GM19324 (cell line): ENCODE measurements around the gene SYNGR4.
"Not testable (repeated sequence)": the region's sequence is repeated elsewhere in the genome, so short reads cannot be mapped to it uniquely, and the experiment has no call there.

Experiments
- ATAC-seq: cut with Tn5 transposase; IDR thresholded peaks from one replicate; pipeline ENCODE4 v1.9.1; 2021; ENCODE audit warnings: mild to moderate bottlenecking, moderate library complexity; ENCODE audit not compliant: unreplicated experiment, low FRiP score

The SYNGR4 gene, protein sequence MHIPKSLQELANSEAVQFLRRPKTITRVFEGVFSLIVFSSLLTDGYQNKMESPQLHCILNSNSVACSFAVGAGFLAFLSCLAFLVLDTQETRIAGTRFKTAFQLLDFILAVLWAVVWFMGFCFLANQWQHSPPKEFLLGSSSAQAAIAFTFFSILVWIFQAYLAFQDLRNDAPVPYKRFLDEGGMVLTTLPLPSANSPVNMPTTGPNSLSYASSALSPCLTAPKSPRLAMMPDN

DNA sequence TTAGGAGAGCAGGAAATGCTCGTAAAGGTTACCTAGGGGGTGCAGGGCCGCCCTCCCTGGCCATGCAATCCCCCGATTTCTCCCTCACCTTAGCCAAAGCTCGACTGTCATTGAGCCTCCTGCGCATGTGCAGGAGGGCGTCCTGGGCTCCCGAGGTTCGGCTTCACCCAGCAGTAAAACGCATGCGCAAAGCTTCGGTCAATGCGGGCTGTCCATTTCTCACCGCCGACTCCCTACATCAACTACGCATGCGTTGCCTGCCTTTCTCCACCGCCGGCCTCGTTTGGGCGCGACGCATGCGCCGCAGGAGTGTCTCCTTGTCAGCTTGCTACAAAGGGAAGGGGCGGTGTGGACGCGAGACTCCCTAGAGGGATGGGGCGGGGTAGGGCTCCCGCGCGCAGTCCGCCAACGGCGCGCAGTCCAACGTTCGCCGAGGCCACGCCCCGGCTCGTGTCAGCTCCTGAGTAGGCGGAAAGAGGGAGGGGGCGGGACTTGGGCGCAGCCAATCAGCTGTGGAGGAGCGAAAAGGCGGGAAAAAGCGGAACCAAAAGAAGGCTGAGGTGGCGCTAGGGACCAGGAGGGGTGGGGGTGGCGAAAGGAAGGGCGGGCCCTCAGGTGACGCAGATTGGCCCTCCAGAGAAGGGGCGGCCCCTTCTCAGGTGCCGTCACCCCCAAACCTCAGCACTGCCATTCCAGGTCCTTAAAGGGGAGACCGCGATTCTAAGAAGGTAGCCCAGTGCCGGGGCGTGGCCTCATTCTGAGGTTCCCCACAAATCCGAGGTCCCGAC, at the start of gene SYNGR4, which contains the start of gene TMEM143:
SYNGR4 (plus strand) TSS at position 558 of the 788 bp plus-strand sequence. CDS start 1,476 bp downstream, outside the sequence.
TMEM143 (minus strand) TSS at position 131 of the 788 bp plus-strand sequence; CDS start at position 111, 20 bp downstream.
- ATAC-seq: peak; percentile 86

DNA sequence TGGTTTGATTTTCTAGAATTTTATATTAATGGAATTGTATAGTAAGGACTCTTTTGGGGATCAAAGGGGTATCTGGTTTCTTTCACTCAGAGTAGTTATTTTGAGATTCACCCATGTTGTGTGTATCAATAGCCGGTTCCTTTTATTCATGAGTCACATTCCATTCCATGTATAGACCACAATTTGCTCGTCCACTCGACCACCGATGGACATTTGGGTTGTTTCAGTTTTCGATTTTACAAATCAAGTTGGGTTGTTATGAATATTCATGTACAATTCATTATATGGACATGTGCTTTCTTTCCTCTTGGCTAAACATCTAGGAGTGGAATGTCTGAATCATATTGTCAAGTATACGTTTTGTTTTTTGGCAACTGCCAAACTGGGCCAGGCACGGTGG, 48.5 kb upstream of the SYNGR4 start:
- no peak for ATAC-seq

DNA sequence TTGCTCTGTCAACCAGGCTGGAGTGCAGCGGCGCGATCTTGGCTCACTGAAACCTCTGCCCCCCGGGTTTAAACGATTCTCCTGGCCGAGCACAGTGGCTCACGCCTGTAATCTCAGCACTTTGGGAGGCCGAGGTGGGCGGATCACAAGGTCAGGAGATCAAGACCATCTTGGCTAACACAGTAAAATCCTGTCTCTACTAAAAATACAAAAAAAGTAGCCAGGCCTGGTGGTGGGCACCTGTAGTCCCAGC, 46.5 kb upstream of the SYNGR4 start:
- ATAC-seq: not testable (repeated sequence)

DNA sequence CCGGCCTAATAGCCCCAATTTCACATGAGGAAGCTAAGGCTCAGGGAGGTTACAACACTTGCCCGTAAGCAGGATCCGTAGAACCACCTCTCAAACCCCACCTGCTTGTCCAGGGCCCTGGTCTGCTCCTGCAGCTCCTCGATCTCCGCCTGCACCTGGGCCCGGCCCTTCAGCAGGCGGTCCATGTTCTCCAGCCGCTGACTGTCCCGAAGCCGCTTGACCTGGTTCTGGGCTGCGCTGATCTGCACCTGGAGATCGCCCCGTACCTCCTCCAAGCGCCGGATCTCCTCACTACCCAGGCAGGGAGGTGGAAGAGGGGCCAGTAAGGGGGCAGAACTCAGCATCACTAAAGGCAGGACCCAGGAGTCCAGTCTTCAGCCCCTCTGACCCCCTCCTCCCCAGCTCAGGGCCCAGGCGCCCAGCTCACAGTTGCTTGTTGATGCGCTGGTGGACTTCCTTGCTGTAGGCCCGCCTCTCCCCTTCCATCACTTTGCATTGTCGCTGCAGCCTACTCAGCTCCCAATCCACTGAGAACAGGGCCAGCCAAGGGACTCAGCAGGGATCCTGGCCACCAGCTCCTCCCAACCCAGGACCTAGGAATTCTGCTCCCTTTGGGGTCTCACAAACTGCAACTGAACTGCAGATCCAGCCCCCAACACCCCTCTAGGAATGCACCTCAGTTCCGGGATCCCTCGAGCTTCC, 45.7 kb upstream of the SYNGR4 start:
- no peak for ATAC-seq

DNA sequence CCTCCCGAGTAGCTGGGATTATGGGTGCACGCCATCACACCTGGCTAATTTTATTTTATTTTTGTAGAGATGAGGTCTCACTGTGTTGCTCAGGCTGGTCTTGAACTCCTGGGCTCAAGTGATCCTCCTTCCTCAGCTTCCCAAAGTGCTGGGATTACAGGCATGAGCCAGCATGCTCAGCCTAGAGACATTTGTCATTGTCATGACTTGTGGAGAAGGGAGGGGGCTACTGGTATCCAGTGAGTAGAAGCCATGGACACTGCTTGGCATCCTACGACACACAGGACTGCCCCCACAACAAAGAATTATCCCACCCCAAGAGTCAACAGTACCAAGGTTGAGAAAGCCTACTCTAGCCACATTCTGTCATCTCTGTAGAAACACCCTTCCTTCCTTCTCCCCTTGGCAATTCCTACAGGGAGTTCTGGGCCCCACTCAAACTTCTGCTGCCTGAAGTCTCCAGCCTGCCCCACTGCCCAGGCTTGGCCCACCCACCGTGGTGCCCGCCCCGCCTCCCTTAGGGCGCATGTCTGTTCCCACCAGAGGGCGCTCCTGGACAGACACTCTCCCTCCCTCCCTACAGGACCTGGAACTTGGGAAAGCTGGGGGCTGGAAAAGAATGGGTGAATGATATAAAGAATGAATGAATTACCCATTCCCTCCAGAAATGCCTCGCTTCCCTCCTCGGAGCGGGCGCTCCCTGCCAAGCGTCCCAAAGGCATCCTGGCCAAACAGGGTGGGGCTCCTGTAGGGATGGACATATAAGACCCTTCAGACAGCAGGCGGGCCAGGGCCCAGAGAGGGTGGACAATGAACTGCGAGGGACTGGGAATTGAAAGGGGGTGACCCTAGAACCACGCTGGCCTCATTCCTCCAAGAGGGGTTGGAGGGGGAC, 44.3 kb upstream of the SYNGR4 start:
- ATAC-seq: no peak

DNA sequence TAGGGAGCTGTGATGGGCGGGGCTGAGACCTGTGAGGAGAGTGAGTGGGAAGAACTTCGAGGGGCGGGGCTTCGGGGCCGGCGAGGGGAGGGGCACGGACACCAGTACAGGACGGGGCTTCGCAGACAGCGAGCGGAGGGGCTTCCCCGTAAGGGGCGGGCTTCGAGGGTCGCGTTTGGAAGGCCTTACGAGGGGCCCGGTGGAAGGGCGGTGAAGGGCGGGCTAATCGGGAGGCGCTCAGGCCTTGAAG, 42.9 kb upstream of the SYNGR4 start:
- peak; percentile 31 for ATAC-seq

DNA sequence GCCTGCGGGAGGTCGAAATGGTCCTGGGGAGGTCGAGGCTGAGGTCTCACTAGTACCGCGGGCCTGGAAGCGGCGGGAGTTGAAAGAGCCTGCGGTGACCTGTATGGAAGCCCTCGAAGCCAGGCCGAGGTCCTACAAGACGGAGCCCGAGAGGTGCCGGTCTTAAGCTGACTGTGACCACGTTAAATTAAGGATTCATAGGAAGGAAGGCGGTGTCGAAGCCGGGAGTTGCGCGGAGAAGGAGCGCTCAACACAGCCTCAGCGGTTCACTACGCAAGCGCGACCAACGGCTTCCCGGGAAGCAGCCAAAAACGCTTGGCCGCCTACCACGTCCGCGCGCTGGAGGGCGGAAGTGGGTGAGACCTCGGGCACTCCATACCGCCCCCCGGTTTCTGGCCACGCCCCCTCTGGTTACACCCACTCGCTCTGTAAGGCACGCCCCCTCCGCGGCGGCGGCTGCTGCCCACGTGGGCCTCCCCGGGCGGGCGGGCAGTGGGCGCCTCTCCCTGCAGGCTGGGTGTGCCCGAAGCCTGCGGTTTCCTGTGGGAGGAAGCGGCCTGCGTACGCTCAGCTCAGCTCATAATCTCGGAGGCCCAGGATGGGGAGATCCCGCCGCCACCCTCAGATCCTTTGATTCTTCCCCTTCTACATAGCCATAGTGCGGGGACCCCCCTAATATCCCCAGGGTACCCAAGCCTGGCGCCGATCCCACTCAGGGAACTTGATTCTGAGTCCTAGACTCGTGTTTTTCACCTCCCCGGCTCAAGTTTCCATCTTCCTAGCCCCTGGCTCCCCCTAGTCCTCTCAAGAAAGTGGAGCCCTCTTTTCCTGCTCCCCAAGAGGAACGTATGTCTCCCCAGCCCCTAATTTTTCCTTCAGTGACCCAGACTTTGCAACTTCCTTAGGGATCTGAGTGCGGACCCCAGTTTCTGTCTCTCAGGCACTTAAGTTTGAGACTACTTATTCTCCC, 42.3 kb upstream of the SYNGR4 start:
- peak; percentile 78 for ATAC-seq

DNA sequence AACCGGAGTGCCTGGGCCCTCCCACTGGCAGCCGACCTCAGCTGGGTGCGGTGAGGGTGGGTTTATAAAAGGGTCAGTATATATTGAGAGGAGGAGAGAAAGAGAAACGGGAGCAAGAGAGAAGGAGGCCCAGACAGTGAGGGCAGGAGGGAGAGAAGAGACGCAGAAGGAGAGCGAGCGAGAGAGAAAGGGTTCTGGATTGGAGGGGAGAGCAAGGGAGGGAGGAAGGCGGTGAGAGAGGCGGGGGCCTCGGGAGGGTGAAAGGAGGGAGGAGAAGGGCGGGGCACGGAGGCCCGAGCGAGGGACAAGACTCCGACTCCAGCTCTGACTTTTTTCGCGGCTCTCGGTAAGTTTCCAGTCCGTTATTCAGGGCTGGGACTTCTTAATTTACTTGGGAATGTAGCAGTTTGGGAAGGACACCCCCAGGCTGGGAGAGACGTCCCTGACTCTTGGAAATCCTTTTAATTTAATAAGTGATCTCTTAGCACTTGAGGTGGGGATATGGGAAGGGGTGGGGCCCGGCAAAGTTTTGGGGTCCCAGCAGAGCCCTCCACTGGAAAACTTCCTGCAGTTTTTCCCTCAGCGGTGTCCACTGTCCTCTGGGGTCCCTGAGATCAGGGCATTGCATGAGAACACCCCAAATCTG, 38.8 kb upstream of the SYNGR4 start, which contains the start of gene EMP3:
EMP3 (plus strand) TSS at position 288 of the 646 bp plus-strand sequence. CDS start 1,293 bp downstream, outside the sequence.
- no peak for ATAC-seq

DNA sequence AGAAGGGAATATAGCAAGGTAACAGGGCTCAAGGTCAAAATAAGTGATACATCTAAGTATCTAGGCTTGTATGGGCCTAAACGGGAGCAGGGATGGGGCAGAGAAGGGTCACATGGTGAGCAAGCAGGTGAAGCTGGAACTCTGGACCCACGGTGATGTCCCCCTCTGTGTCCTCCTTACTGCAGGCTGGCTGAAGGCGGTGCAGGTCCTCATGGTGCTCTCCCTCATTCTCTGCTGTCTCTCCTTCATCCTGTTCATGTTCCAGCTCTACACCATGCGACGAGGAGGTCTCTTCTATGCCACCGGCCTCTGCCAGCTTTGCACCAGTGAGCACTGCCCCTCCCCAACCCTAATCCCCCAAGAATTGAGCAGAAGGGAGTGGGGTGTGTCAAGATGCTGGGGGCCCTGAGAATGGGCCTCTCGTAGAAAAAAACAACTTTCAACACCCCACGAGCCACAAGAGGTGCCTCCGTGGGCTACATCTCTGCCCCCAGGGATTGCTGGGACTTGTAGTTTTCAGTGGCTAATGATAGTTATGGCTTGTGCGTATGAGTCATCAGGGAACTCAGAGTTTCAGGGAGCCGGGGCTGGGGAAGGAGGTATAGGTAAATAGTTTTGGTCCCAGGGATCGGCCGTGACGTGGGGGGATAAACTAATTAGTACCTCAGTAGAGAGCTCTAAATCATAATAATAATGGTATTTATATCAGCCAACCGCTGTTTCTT, 34.8 kb upstream of the SYNGR4 start:
- ATAC-seq: no peak

DNA sequence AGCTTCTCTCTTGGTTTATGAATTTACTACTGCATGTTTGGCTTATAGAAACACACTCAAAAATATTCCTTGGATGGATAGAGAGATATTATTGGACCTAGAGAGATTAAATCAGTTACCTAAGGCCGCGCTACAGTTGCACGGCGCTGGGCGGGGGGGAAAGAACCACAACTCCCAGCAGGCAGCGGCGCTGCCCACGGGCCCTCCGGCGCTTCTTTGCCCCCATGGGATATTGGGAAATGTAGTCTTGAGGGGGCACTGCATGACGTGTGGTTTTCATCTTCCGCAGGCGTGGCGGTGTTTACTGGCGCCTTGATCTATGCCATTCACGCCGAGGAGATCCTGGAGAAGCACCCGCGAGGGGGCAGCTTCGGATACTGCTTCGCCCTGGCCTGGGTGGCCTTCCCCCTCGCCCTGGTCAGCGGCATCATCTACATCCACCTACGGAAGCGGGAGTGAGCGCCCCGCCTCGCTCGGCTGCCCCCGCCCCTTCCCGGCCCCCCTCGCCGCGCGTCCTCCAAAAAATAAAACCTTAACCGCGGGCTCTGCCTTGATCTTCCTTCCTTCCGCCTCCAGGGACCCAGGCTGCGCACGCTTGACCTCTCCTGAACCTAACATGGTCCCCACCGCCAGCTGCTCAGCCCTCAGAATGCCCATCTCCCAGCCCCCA, 34.0 kb upstream of the SYNGR4 start:
- peak; percentile 25 for ATAC-seq

DNA sequence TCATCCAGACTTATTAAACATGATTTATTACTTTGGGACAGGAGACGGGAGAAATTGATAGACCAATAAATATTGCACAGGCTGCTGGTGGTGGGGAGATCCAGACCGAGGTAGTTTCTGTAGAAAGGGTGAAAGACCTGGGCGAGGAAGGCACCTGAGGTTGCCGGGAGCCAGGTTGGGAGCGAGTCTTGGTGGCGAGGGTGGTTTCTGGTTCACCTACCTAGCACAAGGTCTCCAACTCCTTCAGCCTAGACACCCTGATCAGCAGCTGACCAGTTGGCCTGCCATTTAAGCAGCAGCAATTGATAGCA, 31.9 kb upstream of the SYNGR4 start:
- no peak for ATAC-seq

DNA sequence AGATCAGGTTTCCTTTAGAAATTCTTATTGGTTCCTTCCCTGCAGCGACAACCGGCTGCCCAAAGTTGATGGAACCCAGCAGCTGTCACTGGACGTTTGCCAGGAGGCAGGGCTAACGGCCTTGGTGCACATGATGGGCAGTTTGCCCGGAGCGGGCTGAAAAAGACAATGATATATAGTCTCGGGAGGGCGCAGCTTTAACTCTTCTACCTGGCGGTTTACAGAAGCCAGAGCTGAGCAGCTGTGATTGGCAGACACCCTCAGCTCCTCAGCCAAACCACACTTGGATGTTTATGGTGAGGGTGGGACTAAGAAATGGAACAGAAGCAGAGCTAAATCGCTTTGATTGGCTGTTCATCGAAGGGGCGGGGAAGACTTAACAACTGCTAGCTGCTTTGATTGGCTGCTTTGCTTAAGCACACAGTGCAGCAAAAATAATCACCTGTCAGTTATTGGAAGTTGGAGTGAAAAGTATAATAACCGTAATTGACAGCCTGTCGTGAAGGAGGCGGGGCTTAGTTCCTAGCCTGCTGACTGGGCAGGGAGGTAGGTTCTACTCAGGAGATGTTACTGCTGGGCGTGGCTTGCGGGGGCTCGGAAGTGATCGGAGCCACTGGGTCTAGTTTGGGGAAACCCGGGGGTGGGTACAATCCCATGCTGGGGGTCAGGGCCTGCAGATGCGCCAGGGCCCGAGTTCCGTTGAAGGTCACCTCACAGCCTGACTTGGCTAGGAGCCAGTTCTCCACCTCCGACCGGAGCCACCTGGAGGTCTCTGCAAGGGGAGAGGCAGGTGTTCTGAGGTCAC, 31.3 kb upstream of the SYNGR4 start:
- peak; percentile 59 for ATAC-seq

DNA sequence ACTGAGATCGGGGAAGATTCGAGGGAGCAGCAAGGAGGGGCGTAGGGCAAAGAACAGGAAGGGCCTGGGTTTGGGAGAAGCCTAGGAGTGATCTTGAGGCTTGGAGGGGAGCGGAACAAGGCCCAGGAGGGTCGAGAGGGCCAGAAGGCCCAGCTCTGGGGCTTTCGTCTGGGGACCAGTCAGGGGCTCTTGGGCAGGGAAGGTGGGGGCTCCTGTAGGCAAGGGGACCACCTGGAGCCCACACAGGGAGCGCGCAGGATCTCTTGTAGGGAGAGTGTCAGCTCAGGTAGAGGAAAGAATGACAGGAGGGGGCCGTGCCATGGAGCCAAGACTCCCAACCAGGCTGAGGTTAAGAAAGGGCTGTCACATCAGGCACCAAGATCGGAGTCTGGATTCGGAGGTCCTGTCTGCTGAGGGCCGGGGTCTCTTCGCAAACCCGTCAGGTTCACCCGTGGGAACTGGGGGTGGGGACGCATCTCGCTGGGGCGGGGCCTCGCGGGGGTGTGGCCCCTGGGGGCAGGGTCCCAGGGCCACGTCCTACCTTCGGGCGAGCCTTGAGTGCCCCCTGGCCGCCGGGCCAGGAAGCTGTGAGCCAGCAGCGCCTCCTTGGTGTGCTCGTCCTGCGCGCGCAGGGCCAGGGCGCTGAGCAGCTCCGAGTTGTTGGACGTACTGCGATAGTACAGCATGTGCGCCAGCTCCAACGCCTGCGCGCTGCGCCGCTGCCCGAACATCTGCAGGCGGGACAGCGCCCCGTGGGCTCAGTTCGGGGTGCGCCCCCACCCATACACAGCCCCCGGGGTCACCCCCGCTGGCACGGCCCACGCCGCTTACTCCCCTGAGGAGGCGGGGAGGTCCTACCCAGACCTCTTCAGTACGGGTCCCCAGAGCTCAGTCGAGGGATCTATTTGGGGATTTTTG, 30.4 kb upstream of the SYNGR4 start:
- peak; percentile 48 for ATAC-seq

DNA sequence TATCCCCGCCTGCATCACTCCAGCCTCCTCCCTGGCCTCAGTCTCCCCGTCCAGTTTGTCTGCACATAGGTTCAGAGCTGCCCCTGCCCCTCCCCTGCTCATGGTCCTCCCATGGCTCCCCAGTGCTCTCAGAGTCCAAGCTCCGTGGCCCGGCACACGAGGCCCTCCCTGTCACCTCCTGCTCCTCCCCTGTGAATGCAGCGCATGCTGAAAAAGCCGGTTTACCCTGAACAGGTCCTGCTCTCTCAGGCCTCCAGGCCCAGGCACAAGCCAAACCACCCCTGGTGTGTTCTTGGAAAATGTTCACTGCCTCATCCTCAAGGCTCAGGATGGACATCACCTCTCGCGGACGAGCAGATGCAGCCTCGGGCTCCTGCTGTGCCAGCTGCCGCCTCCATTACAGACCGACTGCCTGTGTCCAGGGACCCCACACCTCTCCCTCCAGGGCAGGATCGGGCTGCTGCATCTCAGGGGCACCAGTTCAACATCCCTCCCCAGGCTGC, 25.9 kb upstream of the SYNGR4 start:
- no peak for ATAC-seq

DNA sequence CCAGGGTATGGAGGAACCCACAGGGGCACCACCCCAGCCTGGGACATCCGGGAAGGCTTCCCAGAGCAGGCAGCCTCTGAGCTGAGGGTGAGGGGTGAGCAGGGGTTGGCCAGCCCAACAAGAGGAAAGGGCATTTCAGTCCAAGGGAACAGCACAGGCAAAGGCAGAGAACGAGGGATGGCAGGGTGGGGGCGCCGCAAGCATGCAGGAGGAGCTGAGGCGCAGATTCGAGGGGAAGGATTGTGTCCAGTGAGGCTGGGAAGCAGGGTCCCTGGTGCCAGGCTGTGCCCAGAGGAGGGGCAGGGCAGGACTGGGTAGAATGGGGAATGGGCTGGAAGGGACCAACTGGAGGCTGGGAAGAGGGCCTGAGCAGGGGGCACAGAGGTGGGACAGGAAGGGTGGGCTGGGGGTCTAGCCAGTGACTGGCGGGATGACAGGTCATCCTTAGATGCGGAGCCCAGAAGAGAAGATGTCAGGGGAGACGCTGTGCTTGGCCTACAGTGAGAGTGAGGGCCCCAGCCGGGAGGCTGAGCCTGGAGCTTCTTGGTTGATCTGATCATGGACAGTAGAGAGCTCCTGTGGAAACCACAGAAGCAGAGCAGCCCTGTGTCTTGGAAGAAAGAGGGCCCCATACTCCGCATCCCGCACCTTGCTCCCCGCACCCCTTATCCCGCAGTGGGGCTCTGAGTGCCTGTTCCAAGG, 25.2 kb upstream of the SYNGR4 start:
- no peak for ATAC-seq
